ENCODE measurements around the gene ZNF280A.
"Not testable (repeated sequence)": the region's sequence is repeated elsewhere in the genome, so short reads cannot be mapped to it uniquely, and the experiment has no call there.

ZNF280A gene

GRCh38 chr22:22538226-22538989 lies 18.3 kb upstream of the ZNF280A start:
- no peak for DNase-seq (ENCODE audit: low spot score)

DNA sequence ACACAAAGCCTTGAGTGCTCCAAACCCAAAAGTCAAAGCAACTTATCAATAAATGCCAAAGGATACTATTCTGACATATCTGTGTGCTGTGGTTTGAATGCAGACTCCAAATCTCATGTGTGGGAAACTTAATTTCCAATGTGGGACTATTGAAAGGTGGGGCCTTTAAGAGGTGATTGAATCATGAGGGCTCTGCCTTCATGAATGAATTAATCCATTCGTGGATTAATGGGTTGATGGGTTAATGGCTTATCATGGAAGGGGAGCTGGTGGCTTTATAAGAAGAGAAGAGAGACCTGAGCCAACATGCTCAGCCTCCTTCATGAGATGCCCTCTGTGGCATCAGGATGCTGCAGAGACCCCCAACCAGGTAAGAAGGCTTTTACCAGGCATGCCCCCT lies 16.8 kb upstream of the ZNF280A start:
- DNase-seq (ENCODE audit: low spot score): no peak

DNA sequence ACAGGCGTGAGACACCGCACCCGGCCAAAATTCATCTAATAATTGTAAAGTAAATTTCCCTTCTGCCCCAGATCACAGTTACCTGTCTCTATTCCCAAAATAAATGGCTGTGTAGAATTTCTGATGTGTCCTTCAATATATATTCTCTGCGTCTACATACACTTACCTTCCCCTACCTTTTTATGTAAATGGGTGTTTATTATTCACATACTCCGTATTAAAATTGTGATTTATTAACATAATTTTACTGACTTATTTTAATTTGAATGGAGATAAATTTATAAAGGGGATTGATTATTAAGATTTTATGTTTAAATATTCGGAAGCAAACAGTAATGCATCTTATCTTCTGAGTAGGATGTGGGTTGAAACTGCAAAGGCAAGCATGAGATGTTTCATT lies 16.4 kb upstream of the ZNF280A start:
- no peak for DNase-seq (ENCODE audit: low spot score)

DNA sequence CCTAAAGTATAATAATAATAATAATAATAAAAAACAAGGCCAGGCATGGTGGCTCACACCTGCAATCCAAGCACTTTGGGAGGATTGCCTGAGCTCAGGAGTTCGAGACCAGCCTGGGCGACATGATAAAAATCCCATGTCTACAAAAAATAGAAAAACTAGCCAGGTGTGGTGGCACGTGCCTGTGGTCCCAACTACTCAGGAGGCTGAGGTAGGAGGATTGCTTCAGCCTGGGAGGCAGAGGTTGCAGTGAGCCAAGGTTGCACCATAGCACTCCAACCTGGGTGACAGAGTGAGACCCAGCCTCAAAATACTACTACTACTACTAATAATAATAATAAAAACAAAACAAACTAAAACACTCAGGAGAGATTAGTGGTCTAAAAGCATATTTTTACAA lies 15.6 kb upstream of the ZNF280A start:
- DNase-seq (ENCODE audit: low spot score): no peak

DNA sequence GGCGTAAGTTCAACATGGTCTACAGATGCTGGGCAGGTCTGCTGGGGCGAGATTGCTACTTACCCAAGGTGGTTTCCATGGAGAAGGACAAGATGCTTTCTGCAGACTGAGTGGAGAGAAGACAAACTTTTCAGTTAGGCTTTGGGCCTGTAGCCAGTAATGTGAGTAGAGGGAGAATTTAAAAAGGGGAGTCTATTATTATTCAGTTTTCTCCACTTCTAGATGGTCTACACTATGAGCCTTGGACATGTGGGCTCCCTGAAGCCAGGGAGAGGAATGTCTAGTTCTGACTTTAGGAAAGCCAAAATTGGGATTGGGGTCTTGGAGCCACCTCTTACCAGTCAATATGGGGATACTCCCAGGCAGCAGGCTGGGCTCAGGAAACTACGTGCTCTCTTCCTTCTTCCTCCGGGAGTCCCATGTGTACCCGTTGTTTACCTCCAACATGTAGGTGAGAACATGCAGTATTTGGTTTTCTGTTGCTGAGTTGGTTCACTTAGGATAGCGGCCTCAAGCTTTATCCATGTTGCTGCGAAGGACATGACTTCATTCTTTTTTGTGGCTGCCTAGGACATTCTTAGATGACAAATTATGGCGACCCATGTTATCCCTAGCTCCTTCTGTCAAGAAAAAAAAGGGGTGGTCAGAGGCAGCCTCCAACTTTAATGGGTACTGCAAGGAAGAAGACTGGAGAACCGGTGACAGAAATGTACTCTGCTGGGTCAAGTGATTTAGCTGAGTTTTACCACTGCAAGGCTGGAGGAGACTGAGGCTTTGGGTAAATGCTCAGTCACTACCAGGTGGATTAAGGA lies 14.7 kb upstream of the ZNF280A start:
- DNase-seq (ENCODE audit: low spot score): no peak

DNA sequence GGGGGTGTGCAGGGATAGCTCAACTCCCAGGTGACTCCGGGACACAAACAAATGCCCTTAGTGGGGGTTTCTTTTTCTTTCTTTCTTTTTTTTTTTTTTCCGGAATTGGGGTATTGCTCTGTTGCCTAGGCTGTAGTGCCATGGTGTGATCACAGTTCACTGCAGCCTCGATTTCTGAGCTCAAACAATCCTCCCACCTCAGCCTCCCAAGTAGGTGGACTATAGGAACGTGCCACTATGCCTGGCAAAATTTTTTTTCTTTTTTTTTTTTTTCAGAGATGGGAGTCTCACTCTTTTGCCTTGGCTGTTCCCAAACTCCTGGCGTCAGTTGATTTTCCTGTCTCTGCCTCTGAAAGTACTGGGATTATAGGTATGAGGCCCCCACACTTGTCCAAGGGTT lies 13.8 kb upstream of the ZNF280A start:
- no peak for DNase-seq (ENCODE audit: low spot score)

GRCh38 chr22:22533417-22533816 lies 13.3 kb upstream of the ZNF280A start:
- DNase-seq (ENCODE audit: low spot score): no peak

DNA sequence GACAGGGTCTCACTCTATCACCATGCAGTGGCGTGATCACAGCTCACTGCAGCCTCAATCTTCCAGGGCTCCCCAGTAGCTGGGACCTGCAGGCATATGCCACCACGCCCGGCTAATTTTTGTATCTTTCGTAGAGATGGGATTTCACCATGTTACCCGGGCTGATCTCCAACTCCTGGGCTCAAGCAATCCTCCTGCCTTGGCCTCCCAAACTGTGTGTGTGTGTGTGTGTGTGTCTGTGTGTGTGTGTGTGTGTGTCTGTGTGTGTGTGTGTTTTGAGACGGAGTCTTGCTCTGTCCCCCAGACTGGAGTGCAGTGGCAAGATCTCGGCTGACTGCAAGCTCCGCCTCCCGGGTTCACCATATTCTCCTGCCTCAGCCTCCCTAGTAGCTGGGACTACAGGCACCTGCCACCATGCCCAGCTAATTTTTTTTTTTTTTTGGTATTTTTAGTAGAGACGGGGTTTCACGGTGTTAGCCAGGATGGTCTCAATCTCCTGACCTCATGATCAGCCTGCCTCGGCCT lies 12.5 kb upstream of the ZNF280A start:
- DNase-seq (ENCODE audit: low spot score): not testable (repeated sequence)

GRCh38 chr22:22531770-22532546 lies 11.9 kb upstream of the ZNF280A start:
- DNase-seq (ENCODE audit: low spot score): no peak

DNA sequence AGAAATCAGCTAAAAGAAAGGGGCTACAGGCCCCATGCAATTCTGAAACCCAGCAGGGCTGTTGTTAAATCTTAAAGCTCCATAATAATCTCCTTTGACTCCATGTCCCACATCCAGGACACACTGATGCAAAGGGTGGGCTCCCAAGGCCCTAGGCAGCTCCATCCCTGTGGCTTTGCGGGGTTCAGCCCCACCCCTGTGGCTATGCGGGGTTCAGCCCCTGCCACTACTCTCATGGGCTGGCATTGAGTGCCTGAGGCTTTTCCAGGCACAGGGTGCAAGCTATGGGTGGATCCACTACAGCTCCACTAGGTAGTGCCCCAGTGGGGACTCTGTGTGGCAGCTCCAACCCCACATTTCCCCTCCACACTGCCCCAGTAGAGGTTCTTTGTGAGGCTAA lies 8.7 kb upstream of the ZNF280A start:
- DNase-seq (ENCODE audit: low spot score): no peak

DNA sequence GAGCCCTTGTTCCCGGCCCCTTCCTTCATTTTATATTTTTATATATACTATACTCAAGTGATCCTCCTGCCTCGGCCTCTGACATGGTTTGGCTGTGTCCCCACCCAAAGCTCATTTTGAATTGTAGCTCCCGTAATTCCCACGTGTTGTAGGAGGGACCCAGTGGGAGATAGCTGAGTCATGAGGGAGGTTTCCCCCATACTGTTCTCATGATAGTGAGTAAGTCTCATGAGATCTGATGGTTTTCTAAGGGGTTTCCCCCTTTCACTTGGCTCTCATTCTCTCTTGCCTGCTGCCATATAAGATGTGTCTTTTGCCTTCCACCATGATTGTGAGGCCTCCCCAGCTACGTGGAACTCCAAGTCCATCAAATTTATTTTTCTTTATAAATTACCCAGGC lies 7.2 kb upstream of the ZNF280A start:
- DNase-seq (ENCODE audit: low spot score): no peak

DNA sequence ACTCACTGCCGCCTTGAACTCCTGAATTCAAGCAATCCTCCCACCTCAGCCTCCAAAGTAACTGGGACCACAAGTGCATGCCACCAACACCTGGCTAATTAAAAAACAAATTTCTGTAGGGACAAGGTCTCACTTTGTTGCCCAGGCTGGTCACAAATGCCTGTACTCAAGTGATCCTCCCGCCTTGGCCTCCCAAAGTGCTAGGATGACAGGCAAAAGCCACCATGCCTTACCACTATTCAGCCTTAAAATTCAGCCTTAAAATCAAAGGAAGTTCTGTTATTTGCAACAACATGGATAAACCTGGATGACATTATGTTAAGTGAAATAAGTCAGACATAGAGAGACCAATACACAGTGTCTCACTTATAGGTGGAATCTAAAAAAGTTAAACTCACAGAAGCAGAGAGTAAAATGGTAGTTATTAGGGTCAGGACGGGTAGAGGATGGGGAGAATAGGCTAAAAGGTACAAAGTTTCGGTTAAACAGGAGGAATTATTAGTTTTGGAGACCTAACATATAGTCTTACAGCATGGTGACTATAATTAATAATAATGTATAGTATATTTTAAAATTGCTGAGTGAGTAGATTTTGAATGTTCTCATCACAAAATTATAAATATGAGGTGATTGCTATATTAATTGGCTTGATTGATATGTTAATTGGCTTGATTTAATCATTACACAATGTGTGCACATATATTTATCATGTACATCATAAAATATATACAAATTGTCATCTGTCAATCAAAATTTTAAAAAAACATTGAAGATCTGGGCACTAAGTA lies 6.2 kb upstream of the ZNF280A start:
- DNase-seq (ENCODE audit: low spot score): no peak

GRCh38 chr22:22523494-22523893 lies 3.4 kb upstream of the ZNF280A start:
- no peak for DNase-seq (ENCODE audit: low spot score)

- DNase-seq (ENCODE audit: low spot score): no peak
These were observed 1.6 kb upstream of the ZNF280A start for GRCh38 chr22:22521631-22522030.

DNA sequence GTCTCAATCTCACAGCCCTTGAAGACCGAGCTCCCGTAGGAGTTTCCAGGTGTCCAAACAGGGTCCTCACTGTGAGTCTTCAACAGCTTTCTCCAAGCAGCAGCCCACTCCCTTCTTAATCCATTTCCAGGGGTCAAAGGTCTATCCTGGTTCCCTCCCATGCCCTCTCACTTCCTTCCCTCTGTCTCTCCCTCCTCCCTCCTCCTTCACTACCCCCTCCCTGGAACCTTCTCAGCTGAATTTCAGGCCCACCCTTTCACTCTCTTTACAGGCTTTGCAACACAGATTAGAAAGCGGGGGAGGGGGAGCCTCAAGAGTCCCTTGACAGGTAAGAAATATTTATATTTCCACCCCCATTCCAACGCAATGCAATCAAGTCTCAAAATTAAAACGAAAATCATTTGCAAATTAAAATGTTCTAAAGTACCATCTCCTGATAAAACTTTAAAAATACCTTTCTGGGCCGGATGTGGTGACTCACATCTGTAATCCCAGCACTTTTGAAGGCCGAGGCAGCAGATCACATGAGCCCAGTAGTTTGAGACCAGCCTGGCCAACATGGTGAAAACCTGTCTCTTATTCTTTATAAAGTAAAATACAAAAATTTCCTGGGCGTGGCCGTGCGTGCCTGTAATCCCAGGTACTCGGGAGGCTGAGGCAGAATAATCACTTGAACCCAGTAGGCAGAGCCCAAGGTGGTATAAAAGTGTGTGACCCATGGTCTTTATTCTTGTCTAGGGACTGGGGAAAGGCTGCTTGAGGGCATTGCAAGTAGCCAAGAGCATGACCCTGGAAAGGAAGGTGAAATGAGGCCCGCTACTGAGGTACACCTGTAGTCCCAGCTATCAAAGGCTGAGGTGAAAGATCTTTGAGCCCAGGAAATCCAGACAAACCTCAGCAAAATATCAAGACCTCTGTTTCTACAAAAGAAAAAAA lies 865 bp upstream of the ZNF280A start:
- no peak for DNase-seq (ENCODE audit: low spot score)

DNA sequence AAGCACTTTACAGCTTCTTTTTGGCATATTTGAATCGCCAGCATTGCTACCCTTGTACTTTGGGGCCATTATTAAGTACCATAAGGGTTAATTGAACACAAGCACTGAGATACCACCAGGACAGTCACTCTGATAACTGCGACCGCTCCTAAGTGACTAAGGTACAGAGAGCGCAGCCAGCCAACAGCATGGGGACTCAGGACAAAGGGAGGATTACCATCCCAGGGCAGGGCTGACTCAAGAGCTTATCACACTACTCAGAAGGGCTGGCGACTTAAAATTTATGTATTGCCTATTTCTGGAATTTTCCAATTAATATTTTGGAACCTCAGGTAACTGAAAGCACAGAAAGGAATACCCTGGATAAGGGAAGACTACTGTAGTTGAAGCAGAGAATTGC lies 479 bp downstream of the ZNF280A start:
- no peak for DNase-seq (ENCODE audit: low spot score)

DNA sequence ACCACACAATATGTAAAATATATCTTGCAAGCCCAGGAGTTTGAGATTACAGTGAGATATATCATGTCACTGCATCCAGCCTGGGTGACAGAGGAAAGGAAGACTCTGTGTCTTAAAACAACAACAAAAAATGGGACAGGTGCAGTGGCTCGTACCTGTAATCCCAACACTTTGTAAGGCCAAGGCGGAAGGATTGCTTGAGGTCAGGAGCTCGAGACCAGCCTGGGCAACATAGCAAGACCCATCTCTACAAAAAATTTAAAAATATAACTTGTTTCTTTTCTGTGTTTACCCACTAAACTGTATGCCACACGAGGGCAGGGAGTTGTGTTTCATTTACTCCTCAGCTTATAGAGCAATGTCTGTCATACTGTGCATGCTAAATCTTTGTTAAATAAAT lies 3.1 kb downstream of the ZNF280A start:
- no peak for DNase-seq (ENCODE audit: low spot score)

GRCh38 chr22:22515890-22516289 lies 4.2 kb downstream of the ZNF280A start:
- DNase-seq (ENCODE audit: low spot score): no peak

- DNase-seq (ENCODE audit: low spot score): not testable (repeated sequence)
These were observed 5.6 kb downstream of the ZNF280A start for GRCh38 chr22:22514431-22514830.

DNA sequence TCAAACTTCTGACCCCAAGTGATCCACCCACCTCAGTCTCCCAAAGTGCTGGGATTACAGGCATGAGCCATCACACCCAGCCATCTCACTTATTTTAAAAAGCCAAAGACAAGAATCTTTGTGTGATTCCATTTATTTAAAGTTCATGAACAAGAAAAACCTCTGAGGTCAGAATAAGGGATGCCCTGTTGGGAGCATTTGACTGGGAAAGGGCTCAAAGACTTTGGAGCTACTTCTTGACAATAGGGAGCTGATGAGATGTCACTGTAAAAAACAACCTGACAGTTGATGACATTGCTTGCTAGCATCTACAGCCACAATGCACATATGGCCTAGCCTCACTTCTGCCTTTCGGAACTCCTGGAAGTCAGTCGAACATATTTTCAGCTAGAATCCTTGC lies 6.5 kb downstream of the ZNF280A start:
- DNase-seq (ENCODE audit: low spot score): no peak

DNA sequence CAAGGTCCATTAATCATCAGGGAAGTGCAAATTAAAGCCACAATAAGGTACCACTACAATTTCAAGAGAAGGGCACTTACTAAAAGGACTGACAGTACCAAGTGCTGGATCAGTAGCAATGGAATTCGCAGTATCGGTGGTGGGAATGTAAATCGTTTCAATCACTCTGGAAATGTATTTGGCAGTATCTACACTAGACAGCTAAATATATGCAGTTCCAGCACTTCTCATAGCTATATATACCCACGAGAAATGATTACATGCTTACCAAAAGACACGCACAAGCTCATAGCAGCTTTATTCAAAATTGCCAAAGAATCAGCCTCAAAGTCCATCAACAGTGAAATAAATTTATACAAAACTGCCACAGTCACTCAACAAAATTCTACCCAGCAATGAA lies 7.1 kb downstream of the ZNF280A start:
- no peak for DNase-seq (ENCODE audit: low spot score)
